HG03342 (cell line): ENCODE results near the gene LIMS2.

Source experiments
- ATAC-seq: cut with Tn5 transposase; IDR thresholded peaks from one replicate; pipeline ENCODE4 v1.9.1; 2021; ENCODE audit warnings: mild to moderate bottlenecking, moderate library complexity; ENCODE audit not compliant: unreplicated experiment

The LIMS2 gene

GRCh38 chr2:127646487-127647241 lies 28.7 kb downstream of the LIMS2 start:
- no peak for ATAC-seq

- no peak for ATAC-seq
Observed at GRCh38 chr2:127645395-127646291, 29.7 kb downstream of the LIMS2 start, which contains the start of gene GPR17. Gene GPR17 (plus strand): TSS chr2:127646153. CDS start chr2:127650736, 4,583 bp downstream.

- no peak for ATAC-seq
Observed at GRCh38 chr2:127645026-127645394, 30.3 kb downstream of the LIMS2 start.

GRCh38 chr2:127644066-127645025 lies 31.0 kb downstream of the LIMS2 start:
- ATAC-seq = no peak

- no peak for ATAC-seq
Observed at GRCh38 chr2:127643439-127644065, 31.8 kb downstream of the LIMS2 start.

GRCh38 chr2:127642706-127643438 lies 32.5 kb downstream of the LIMS2 start:
- no peak for ATAC-seq

GRCh38 chr2:127641846-127642507 lies 33.4 kb downstream of the LIMS2 start:
- ATAC-seq = no peak

- no peak for ATAC-seq
Observed at GRCh38 chr2:127641133-127641532, 34.2 kb downstream of the LIMS2 start.

- ATAC-seq = peak; percentile 39
Observed at GRCh38 chr2:127640082-127641072, 35.0 kb downstream of the LIMS2 start.

- ATAC-seq = no peak
Observed at GRCh38 chr2:127639111-127639474, 36.2 kb downstream of the LIMS2 start.

GRCh38 chr2:127638361-127639110 lies 36.8 kb downstream of the LIMS2 start:
- ATAC-seq = no peak

GRCh38 chr2:127637725-127638252 lies 37.5 kb downstream of the LIMS2 start:
- no peak for ATAC-seq

GRCh38 chr2:127637236-127637630 lies 38.1 kb downstream of the LIMS2 start:
- no peak for ATAC-seq

GRCh38 chr2:127636248-127637235 lies 38.8 kb downstream of the LIMS2 start:
- no peak for ATAC-seq

- ATAC-seq = no peak
Observed at GRCh38 chr2:127635380-127636237, 39.7 kb downstream of the LIMS2 start.
